Mucosa of stomach (tissue), 1 donor: ENCODE data around the gene SMURF1.
"Not testable (repeated sequence)": the region's sequence is repeated elsewhere in the genome, so short reads cannot be mapped to it uniquely, and the experiment has no call there.

ENCODE experiments used
- H3K27me3 ChIP-seq: one replicate; pipeline ENCODE4 v1.7.0; 2013; ENCODE audit warnings: mild to moderate bottlenecking, low read length; ENCODE audit not compliant: control insufficient read depth, insufficient read depth
- H3K36me3 ChIP-seq: one replicate; pipeline ENCODE4 v1.7.0; 2013; ENCODE audit warnings: low read length; ENCODE audit not compliant: control insufficient read depth, insufficient read depth
- H3K4me1 ChIP-seq: one replicate; pipeline ENCODE4 v1.7.0; 2013; ENCODE audit warnings: mild to moderate bottlenecking, low read length; ENCODE audit not compliant: control insufficient read depth, insufficient read depth
- H3K4me3 ChIP-seq: one replicate; pipeline ENCODE4 v1.7.0; 2013; ENCODE audit warnings: low read length
- H3K9ac ChIP-seq: one replicate; pipeline ENCODE4 v1.7.0; 2013; ENCODE audit warnings: mild to moderate bottlenecking, low read length, moderate library complexity
- H3K9me3 ChIP-seq: one replicate; pipeline ENCODE4 v1.7.0; 2013; ENCODE audit warnings: mild to moderate bottlenecking, low read length, moderate library complexity; ENCODE audit not compliant: control insufficient read depth
- donor health status: Pancreatic carcinoma.

The SMURF1 gene

DNA sequence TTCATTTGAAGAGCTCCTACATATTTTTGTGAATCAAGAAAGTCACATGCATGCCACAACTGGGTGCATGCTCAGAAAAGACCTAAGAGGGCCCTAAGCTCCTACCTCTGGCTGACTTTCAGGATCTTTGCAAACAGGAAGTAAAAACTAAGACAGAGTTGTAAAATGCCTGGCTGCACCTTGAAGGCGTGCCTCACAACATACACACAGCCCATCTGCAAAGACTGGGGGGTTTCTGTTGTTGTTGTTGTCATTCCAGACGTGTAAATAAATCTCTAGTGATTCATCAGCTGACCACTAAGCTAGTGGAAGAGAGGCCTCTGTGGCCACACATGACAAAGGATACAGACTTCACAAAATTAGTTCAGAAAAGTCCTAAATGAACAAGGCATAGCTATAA lies 31.8 kb downstream of the SMURF1 start:
- Histone ChIP-seq H3K27me3 (no peaks in the 10 kb centered on the region), H3K9me3 (no peaks in the 10 kb centered on the region), H3K4me1 (peaks cover 25% of the 10 kb centered on the region)

DNA sequence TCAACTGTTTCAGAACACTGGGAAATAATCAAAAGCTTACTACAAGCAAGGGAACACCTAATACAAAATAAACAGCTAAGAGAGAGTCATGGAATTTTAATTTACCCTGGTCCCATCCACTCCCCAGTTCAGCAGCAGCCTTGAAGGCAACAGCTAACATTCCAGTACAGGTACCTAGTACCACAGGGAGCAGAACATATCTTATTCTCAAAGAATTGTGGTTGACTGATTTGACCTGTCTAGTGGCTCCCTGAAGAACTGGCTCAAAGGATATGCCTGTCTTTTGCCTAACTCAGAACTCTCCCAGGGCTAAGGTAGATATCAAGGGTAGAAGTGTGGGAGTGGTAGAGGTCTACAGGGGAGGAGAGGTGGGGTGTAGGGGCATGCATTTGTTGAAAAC lies 32.3 kb downstream of the SMURF1 start:
- H3K9me3 ChIP-seq: no peaks in the 10 kb centered on the region
- no peak overlapping the region for H3K9ac ChIP-seq
- H3K36me3 ChIP-seq: no peaks in the 10 kb centered on the region
- no peaks in the 10 kb centered on the region for H3K27me3 ChIP-seq
- peaks cover 30% of the 10 kb centered on the region for H3K4me1 ChIP-seq
- H3K4me3 ChIP-seq: no peak overlapping the region

More for the DNA sequence above, 31.8 kb downstream of the SMURF1 start:
- Histone ChIP-seq H3K4me3 (no peak overlapping the region), H3K36me3 (no peaks in the 10 kb centered on the region), H3K9ac (no peak overlapping the region)

GRCh38 chr7:99109108-99110051 lies 34.5 kb downstream of the SMURF1 start:
- Histone ChIP-seq H3K36me3 (no peaks in the 10 kb centered on the region), H3K9ac (no peak overlapping the region), H3K27me3 (no peaks in the 10 kb centered on the region), H3K4me1 (peaks cover 44% of the 10 kb centered on the region), H3K4me3 (no peak overlapping the region), H3K9me3 (no peaks in the 10 kb centered on the region)

GRCh38 chr7:99108613-99109012 lies 35.3 kb downstream of the SMURF1 start:
- no peak overlapping the region for H3K4me3 ChIP-seq

GRCh38 chr7:99106821-99107241 lies 37.1 kb downstream of the SMURF1 start:
- H3K4me1 ChIP-seq: peaks cover 49% of the 10 kb centered on the region
- no peaks in the 10 kb centered on the region for H3K9me3 ChIP-seq
- H3K36me3 ChIP-seq: no peaks in the 10 kb centered on the region
- no peaks in the 10 kb centered on the region for H3K27me3 ChIP-seq
- H3K9ac ChIP-seq: no peak overlapping the region
- no peak overlapping the region for H3K4me3 ChIP-seq

More at GRCh38 chr7:99108613-99109012, 35.3 kb downstream of the SMURF1 start:
- H3K4me1 ChIP-seq: peaks cover 46% of the 10 kb centered on the region
- no peaks in the 10 kb centered on the region for H3K36me3 ChIP-seq
- no peak overlapping the region for H3K9ac ChIP-seq
- H3K9me3 ChIP-seq: no peaks in the 10 kb centered on the region
- H3K27me3 ChIP-seq: no peaks in the 10 kb centered on the region

GRCh38 chr7:99106411-99106810 lies 37.5 kb downstream of the SMURF1 start:
- Histone ChIP-seq H3K4me3 (no peak overlapping the region), H3K9ac (no peak overlapping the region), H3K36me3 (no peaks in the 10 kb centered on the region), H3K27me3 (no peaks in the 10 kb centered on the region), H3K9me3 (no peaks in the 10 kb centered on the region), H3K4me1 (peaks cover 45% of the 10 kb centered on the region)

- Histone ChIP-seq H3K4me1 (peaks cover 45% of the 10 kb centered on the region), H3K9ac (no peak overlapping the region), H3K4me3 (no peak overlapping the region), H3K9me3 (no peaks in the 10 kb centered on the region), H3K36me3 (no peaks in the 10 kb centered on the region), H3K27me3 (no peaks in the 10 kb centered on the region)
Observed at GRCh38 chr7:99105756-99106155, 38.2 kb downstream of the SMURF1 start.

DNA sequence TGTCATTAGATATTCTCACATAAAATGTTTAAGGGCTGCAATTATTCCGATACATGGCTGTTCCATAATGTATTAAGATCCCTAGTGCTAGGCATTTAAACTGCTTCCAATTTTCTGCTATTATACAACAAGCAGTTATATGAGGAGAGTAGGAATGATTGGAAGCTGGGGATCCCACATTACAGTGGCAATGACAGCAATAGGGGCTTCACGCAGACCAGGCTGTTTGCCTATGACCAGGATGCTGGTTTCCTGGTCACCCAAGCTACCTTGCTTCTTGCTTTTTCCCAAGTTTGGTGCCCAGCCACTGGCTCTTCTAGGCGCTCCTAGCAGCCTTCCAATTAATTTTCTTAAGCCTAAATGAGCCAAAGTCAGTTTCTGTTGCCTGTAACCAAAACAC lies 39.3 kb downstream of the SMURF1 start:
- Histone ChIP-seq H3K27me3 (no peaks in the 10 kb centered on the region), H3K4me3 (no peak overlapping the region), H3K4me1 (peaks cover 46% of the 10 kb centered on the region), H3K36me3 (no peaks in the 10 kb centered on the region), H3K9ac (no peak overlapping the region), H3K9me3 (no peaks in the 10 kb centered on the region)

- not testable (repeated sequence) for H3K36me3 ChIP-seq, H3K9me3 ChIP-seq, H3K4me3 ChIP-seq, H3K9ac ChIP-seq, H3K27me3 ChIP-seq
- peaks cover 46% of the 10 kb centered on the region for H3K4me1 ChIP-seq
Observed at GRCh38 chr7:99103836-99104235, 40.1 kb downstream of the SMURF1 start.

DNA sequence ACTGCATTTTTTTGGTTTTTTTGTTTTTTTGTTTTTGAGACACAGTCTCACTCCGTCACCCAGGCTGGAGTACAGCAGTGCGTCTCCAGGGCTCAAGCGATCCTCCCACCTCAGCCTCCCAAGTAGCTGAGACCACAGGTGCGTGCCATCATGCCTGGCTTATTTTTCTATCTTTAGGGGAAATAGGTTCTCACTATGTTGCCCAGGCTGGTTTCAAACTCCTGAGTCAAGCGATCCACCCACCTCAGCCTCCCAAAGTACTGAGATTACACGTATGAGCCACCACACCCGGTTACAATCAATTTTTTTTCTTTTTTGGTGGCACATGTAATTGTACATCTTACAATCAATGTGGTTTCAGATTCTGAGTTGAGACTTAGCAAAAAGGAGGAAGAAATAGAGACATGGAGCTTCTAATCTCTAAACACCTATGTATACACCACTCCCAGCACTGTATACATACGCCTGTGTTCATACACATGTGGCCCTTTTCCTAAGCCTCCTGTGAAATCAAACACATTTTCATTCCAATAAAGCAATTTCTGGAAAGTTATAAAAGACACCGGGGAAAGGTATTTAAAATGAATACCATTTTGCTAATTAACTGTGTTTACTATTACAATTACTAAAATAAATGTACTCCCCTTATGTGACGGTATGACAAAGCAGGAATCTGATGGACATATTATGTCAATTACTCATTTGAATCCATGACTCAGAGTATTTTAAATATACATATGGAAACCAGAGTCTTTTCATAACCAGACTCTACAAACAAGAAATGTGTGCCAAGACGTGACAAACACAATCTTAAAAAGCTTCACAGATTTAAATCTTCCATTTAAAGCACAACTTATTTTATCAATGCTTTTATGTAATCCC lies 40.9 kb downstream of the SMURF1 start:
- Histone ChIP-seq H3K4me1 (peaks cover 46% of the 10 kb centered on the region), H3K4me3 (no peak overlapping the region), H3K36me3 (no peaks in the 10 kb centered on the region), H3K9ac (no peak overlapping the region), H3K9me3 (no peaks in the 10 kb centered on the region), H3K27me3 (no peaks in the 10 kb centered on the region)

DNA sequence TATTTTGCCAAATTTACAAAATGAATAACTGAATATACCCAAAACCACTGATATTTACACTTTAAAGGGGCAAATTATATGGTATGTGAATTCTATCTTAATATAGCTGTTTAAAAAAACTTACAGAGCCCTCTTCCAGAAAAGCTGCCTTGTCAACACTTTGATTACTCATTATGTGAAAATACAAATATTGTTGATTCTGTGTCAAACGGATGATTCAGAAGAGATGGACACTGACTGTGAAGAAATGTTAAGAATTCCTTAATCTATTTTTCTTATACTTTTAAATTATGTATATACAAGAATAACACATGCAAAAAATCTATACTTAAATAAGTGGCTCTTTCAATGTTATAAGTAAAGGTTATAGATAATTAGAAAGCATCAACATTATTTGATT lies 41.5 kb downstream of the SMURF1 start:
- no peak overlapping the region for H3K4me3 ChIP-seq
- peaks cover 46% of the 10 kb centered on the region for H3K4me1 ChIP-seq
- no peak overlapping the region for H3K9ac ChIP-seq
- H3K27me3 ChIP-seq: no peaks in the 10 kb centered on the region
- H3K36me3 ChIP-seq: no peaks in the 10 kb centered on the region
- no peaks in the 10 kb centered on the region for H3K9me3 ChIP-seq

DNA sequence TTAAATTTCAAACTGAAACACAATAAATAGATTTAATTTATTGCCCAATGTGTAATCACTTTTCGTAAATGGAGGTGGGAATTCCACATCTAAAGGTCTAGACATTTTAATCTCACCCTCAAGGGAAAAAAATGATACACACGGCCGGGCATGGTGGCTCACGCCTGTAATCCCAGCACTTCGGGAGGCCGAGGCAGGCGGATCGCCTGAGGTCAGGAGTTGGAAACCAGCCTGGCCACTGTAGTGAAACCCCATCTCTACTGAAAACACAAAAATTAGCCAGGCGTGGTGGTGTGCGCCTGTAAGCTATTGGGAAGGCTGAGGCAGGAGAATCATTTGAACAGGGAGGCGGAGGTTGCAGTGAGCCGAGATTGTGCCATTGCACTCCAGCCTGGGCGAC lies 42.4 kb downstream of the SMURF1 start:
- not testable (repeated sequence) for H3K9me3 ChIP-seq, H3K36me3 ChIP-seq, H3K27me3 ChIP-seq, H3K4me3 ChIP-seq, H3K9ac ChIP-seq
- H3K4me1 ChIP-seq: peaks cover 48% of the 10 kb centered on the region
